SIG-M5 treated with dmso at 0.1 percent for 504 hours (cell line): ENCODE results near the gene SYNE4.
"Not testable (repeated sequence)": the region's sequence is repeated elsewhere in the genome, so short reads cannot be mapped to it uniquely, and the experiment has no call there.

Experiments used
- DNase-seq: peaks from one replicate; lab custom pipeline; 2025; ENCODE audit not compliant: unreplicated experiment; lab: John Stamatoyannopoulos, UW

The SYNE4 gene

DNA sequence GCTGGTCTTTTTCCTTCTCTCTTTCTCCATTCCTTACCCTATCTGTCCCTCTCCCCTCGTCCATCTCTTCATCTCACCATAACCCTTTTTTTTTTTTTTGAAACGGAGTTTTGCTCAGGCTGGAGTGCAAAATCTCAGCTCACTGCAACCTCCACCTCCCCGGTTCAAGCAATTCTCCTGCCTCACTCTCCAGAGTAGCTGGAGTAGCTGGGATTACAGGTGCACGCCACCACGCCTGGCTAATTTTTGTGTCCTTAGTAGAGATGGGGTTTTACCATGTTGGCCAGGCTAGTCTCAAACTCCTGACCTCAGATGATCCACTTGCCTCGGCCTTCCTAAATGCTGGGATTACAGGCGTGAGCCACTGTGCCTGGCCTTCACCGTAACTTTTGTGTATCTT, 51.2 kb downstream of the SYNE4 start:
- DNase-seq = not testable (repeated sequence)

DNA sequence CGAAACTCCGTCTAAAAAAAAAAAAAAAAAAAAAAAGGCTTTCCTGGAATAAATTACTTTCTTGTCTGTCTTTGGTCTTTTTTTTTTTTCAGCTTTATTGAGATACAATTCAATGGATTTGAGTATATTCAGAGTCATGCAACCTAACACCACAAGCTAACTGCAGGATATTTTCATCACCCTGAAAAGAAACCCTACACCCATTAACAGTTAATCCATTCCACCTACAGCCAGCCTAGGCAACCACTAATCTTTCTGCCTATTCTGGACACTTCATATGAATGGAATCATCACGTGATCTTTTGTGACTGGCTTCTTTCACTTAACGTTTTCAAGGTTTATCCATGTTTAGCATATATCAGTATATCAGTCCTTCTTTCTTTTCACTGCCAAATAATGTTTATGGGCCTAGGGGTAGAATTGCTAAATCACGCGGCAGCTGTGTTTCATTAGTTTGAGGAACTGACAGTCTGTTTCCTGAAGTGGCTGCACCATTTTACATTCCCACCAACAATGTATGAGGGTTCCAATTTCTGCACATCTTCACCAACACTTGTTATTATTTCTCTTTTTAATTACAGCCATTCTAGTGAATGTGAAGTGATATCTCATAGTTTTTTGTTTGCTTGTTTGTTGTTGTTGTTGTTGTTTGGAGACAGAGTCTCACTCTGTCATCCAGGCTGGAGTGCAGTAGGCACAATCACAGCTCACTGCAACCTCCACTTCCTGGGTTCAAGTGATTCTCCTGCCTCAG, 52.6 kb downstream of the SYNE4 start:
- no peak for DNase-seq
